ENCODE measurements around the gene IQCF6.
"Not testable (repeated sequence)": the region's sequence is repeated elsewhere in the genome, so short reads cannot be mapped to it uniquely, and the experiment has no call there.

IQCF6 gene

DNA sequence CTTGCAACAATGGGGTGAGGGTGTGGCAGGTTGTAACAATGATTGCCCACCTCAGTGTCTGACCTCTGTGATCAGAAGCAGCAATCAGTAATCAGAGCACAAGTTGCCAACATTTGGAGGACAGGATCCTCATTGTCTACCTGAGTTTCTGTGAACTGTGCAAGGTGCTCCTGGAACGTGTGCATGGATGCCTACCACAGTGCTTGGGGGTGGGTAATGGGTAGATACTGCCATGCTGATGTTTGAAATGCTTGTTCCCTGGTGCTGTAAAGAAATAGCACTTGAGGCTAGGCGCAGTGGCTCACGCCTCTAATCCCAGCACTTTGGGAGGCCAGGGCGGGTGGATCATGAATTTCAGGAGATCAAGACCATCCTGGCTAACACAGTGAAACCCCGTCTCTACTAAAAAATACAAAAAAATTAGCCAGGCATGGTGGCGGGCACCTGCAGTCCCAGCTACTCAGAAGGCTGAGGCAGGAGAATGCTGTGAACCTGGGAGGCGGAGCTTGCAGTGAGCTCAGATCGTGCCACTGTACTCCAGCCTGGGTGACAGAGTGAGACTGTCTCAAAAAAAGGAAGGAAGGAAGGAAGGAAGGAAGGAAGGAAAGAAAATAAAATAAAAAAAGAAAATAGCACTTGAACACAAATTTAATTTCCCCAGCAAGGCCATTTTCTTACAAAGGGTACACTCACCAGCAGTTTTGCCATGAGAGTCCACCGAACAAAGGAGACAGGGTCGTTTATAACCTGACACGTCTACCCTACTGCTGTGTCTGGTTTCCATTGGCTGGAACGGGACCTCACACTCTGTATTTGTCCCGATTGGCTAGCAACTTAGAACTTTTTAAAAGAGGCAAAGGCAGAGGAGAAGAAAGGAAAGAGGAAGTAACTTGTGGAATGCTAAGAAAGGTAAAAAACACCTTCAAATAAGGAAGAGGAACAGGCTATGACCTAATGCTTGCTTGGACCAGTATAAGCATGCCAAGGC lies 25.0 kb downstream of the IQCF6 start:
- DNase-seq, result not testable (repeated sequence)

DNA sequence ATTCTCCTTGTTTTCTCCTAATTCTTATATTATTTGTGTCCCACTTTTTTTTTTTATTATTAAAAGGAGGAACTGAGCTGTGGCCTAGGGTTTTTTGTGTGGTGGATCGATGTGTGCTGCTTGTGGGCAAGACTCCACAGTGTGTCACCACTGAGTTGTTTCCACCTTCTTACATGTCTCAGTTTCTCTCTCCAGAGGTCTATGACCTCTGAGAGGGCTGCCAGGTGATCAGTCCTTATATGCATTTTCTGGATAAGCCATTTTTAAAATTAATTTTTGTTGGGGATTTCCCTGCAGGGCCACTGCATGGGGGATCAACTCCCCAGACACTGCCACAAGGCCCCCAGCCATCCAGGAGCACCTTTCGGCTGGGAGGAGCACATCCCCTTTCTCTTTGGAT lies 27.8 kb downstream of the IQCF6 start:
- DNase-seq, result no peak

DNA sequence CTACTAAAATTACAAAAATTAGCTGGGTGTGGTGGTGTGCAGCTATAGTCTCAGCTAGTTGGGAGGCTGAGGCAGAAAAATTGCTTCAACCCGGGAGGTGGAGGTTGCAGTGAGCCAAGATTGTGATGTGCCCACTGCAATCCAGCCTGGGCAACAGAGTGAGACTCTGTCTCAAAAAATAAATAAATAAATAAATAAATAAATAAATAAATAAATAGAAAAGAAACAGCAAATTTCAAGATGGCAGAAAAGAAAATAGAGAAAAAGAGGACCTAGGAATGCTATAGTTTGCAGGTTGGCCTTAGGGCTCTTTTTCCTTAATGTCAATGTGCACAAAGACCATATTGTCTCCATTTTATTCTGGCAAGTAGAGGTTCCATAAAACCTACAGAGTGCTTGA lies 28.2 kb downstream of the IQCF6 start:
- DNase-seq, result no peak

DNA sequence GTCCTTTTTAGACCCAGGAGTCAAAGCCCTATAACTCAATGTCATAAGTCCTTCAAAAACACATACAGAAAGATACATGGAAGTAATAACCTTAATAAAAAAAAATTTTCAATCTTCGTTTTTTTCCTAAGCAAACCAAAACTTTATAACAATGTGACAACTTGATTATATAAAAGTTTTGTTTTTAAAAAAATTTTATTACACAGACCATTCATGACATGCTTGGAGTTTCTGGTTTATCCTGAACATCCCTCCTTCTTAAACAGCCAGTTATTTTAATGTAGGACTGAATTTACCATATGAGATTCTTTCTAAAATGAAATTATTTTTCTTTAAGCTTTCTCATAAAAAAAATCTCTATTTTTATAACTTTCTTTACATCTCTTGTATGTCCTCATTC lies 30.7 kb downstream of the IQCF6 start:
- no peak for DNase-seq

DNA sequence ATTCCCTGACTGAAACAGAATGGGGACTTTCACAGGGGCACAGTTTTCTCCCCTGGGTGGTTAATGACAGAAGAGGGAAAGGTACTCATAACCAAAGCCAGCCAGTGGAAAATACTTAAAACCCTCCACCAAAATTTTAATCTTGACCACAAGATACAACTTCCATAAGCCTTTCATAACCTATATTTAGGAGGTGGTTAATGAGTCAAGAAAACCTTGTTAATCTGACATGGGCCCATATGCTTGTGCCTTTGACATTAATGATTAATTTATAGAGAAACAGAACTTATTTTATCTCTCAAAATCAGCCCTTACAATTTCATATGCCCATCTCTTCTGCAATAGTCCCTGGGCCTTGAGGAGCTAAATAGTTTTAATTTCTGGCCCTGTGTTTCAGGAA lies 31.2 kb downstream of the IQCF6 start:
- DNase-seq, result no peak

DNA sequence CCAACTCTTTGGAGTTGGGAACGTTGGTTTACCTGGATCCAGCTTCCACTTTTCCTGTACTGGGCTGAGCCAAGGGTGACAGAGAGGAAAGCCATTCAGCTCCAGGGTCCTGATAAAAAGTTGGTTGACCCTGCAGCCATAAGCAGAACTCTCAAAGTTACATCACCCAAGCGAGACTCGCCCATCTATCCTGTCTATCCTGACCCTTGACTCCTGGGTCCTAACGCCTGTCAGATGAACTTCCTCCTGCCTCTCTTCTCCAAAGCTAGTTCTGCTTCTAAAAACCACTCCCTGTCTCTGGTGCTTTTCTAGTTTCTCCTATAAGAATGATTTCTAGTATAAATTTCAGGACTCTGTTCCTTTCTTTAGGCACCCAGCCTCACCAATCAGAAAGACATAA lies 36.1 kb downstream of the IQCF6 start:
- not testable (repeated sequence) for DNase-seq

DNA sequence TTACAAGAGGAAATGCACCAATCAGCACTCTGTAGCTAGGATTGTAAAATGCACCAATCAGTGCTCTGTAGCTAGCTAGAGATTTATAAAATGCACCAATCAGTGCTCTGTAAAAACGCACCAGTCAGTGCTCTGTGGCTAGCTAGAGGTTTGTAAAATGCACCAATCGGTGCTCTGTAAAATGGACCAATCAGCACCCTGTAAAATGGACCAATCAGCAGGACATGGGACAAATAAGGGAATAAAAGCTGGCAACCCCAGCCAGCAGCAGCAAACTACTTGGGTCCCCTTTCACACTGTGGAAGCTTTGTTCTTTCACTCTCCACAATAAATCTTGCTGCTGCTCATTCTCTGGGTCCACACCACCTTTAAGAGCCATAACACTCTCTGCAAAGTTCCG lies 36.7 kb downstream of the IQCF6 start:
- not testable (repeated sequence) for DNase-seq

DNA sequence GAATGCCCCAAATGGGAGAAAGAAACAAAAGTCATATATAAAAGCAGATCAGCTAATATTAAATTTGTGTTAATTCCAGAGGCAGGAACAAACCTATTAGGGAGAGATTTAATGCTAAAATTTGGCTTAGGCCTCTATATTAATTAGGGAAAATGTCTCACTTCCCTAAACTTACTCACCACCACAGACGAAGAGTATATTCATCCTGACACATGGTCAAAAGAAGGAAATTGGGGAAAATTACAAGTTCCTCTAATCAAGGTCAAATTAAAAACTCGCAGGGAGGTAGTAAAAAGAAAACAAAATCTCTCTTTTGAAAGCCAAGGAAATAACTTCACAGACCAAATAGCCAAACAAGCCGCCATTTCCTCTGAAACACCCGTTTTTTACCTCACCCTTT lies 39.9 kb downstream of the IQCF6 start:
- no peak for DNase-seq

DNA sequence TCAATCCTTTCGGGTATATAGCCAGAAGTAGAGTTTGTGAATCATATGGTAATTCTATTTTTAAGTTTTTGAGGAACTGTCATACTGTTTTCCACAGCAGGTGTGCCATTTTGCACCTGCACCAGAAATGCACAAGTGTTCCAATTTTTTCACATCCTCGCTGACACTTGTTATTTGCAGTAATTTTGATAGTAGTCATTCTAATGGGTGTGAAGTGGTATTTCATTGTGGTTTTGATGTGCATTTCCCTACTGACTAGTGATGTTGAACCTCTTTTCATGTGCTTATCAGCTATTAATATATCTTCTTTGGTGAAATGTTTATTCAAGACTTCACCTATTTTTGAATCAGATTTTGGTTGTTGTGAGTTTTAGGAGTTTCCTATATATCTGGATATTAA lies 43.1 kb downstream of the IQCF6 start:
- no peak for DNase-seq

DNA sequence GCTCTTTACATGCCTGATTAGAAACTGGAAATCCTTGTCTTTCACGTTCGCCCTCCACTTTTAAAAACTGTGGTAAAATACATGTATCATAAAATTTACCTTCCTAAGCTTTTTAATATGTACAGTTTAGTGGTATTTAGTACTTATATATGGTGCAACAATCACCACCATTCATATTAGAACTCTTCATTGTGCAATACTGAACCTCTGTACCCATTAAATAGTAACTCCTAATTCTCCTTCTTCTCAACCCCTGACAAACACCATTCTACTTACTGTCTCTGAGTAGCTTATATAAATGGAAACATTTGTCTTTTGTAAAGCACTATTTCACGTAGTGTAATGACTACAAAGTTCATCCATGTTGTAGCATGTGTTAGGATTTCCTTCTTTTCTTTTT lies 44.0 kb downstream of the IQCF6 start:
- no peak for DNase-seq

DNA sequence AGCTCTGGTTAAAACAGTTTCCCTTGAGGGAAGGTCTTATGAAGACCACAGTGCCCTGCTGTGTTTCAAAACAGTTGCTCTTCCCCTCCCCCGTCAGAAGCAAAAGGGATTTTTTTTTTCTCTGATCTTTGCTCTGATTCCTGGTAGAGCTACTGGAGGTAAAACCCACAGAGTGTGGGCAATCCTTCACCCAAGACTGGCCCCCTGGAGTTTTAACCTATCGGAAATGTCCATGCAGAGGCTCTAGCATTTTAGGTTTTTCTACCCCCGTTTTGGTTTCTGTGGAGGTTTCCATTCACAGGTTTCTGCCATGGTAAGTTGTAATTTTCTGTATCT lies 44.5 kb downstream of the IQCF6 start:
- no peak for DNase-seq

DNA sequence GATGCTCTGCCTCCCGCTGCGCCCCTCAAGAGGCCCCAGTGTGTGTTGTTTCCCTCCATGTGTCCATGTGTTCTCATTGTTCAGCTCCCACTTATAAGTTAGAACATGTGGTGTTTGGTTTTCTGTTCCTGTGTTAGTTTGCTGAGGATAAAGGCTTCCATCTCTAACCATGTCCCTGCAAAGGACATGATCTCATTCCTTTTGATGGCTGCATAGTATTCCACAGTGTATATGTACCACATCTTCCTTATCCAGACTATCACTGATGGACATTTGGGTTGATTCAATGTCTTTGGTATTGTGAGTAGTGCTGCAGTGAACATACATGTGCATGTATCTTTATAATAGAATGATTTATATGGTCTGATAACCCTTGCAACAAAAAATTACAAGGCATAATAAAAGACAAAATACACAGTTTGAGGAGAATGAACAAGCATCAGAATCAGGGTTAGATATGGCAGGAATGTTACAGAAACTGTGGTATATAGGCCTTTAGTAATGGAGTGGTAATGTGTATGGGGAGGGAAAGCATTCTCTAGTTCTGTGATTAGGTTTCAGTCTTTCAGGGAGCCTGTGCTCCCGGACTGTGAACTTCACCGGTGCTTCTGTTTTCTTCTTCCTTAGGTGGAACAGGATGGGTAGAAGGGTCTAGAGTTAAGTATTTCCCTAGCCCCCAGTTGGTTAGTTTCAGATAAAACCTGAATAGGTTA lies 45.0 kb downstream of the IQCF6 start:
- DNase-seq, result no peak

DNA sequence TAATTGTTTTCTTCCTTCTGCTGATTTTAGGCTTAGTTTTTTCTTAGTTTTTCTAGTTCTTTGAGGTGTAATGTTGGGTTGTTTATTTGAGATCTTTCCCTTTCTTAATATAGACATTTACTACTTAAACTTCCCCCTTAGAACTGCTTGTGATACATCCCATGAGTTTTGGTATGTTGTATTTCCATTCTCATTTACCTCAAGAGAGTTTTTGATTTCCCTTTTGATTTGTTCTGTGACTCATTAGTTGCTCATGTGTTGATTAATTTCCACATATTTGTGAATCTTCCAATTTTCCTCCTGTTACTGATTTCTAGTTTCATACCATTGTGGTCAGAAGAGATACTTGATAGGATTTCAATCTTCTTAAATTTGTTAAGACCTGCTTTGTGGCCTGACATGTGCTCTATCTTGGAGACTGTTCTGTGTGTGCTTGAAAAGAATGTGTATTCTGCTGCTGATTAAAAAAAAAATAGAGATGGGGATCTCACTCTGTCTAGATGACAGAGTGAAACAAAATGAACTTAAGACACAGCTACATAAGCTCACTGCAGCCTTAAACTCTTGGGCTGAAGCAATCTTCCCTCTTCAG lies 49.9 kb downstream of the IQCF6 start:
- DNase-seq, result no peak

All from NCI-H524 treated with DMSO at 0.1 percent for 48 hours (cell line).